IMR-90 (cell line): ENCODE results near the gene RALGPS2. TPM values are rescaled to one million over a fixed set of nuclear protein-coding genes. Genes with fewer than 3 reads are reported as not detected.

ENCODE experiments used
- ATAC-seq: fragments of 200-7000 bp; cut with Tn5 transposase; 2 replicates; pipeline ENCODE4 v1.9.1; 2020; ENCODE audit warnings: low read depth, mild to moderate bottlenecking, moderate library complexity
- BruUV-seq: library from RNA; stranded (reverse); fragments of 400-500 nt; replicated peaks from 2 replicates; lab custom pipeline; 2021; lab: Mats Ljungman, UMichigan
- CTCF ChIA-PET: fragments of 300-600 bp; formaldehyde crosslinking; extraction: SDS; loops from one replicate; lab custom pipeline; 2021; ENCODE audit warnings: antibody characterized with exemption; lab: Yijun Ruan, JAX
- POLR2A ChIA-PET: fragments of 300-600 bp; sonication (Branson Sonifier 250); formaldehyde crosslinking; loops from one replicate; lab custom pipeline; 2022; ENCODE audit warnings: antibody characterized with exemption; ENCODE audit not compliant: unreplicated experiment; lab: Charles Lee
- DNase-seq: peaks from one replicate; pipeline ENCODE4 v3.0.0; 2013
- H2AFZ ChIP-seq: replicated peaks from 2 replicates; pipeline ENCODE3; 2013; ENCODE audit warnings: low read length, mild to moderate bottlenecking; ENCODE audit not compliant: poor library complexity
- H2AK5ac ChIP-seq: 2 replicates; pipeline ENCODE4 v1.6.1; 2013; ENCODE audit warnings: low read depth, low read length, inconsistent platforms
- H2AK9ac ChIP-seq: replicated peaks from 2 replicates; pipeline ENCODE3; 2013; ENCODE audit warnings: mild to moderate bottlenecking, low read depth, low read length, moderate library complexity; ENCODE audit not compliant: poor library complexity
- H2BK120ac ChIP-seq: 2 replicates; pipeline ENCODE4 v1.6.1; 2013; ENCODE audit warnings: low read depth, low read length, inconsistent platforms
- H2BK15ac ChIP-seq: 3 replicates; pipeline ENCODE4 v1.6.1; 2013; ENCODE audit warnings: low read depth, low read length, inconsistent platforms
- H2BK20ac ChIP-seq: 2 replicates; pipeline ENCODE4 v1.6.1; 2013; ENCODE audit warnings: low read depth, mild to moderate bottlenecking, inconsistent platforms, low read length, moderate library complexity
- H2BK5ac ChIP-seq: 2 replicates; pipeline ENCODE4 v1.6.1; 2013; ENCODE audit warnings: mild to moderate bottlenecking, low read depth, low read length, inconsistent platforms; ENCODE audit not compliant: poor library complexity, severe bottlenecking
- H3K14ac ChIP-seq: replicated peaks from 2 replicates; pipeline ENCODE4 v1.6.1; 2013; ENCODE audit warnings: low read depth, low read length, inconsistent platforms
- H3K18ac ChIP-seq: 2 replicates; pipeline ENCODE4 v1.6.1; 2013; ENCODE audit warnings: low read depth, low read length, control low read depth
- H3K23ac ChIP-seq: 2 replicates; pipeline ENCODE4 v1.6.1; 2013; ENCODE audit warnings: low read depth, low read length, inconsistent platforms
- H3K27ac ChIP-seq: 2 replicates; pipeline ENCODE4 v1.5.1; 2013; ENCODE audit warnings: mild to moderate bottlenecking, control low read depth, low read length; ENCODE audit not compliant: insufficient read depth
- H3K27me3 ChIP-seq: 2 replicates; pipeline ENCODE4 v1.6.1; 2013; ENCODE audit warnings: low read length; ENCODE audit not compliant: control insufficient read depth, insufficient read depth
- H3K36me3 ChIP-seq: 2 replicates; pipeline ENCODE4 v1.6.1; 2013; ENCODE audit warnings: low read length, mixed read lengths; ENCODE audit not compliant: control insufficient read depth, insufficient read depth
- H3K4ac ChIP-seq: 2 replicates; pipeline ENCODE4 v1.6.1; 2013; ENCODE audit warnings: low read depth, low read length, inconsistent platforms
- H3K4me1 ChIP-seq: 2 replicates; pipeline ENCODE4 v1.6.1; 2013; ENCODE audit warnings: low read length, mixed read lengths; ENCODE audit not compliant: control insufficient read depth, insufficient read depth
- H3K4me2 ChIP-seq: 2 replicates; pipeline ENCODE4 v1.6.1; 2013; ENCODE audit warnings: low read depth, mild to moderate bottlenecking, control low read depth, low read length, moderate library complexity
- H3K4me3 ChIP-seq: 2 replicates; pipeline ENCODE4 v1.5.1; 2013; ENCODE audit warnings: low read depth, mild to moderate bottlenecking, control low read depth, low read length, moderate library complexity; ENCODE audit not compliant: insufficient read depth
- H3K56ac ChIP-seq: 2 replicates; pipeline ENCODE4 v1.6.1; 2013; ENCODE audit warnings: low read length, inconsistent platforms; ENCODE audit not compliant: insufficient read depth; ENCODE audit errors: extremely low read depth
- H3K79me1 ChIP-seq, 2 experiments: 2 replicates each; pipeline ENCODE4 v1.6.1; 2013; ENCODE audit warnings: low read length in 2 of 2, inconsistent platforms in 1 of 2, low read depth in 1 of 2
- H3K9ac ChIP-seq: 2 replicates; pipeline ENCODE4 v1.6.1; 2013; ENCODE audit warnings: low read depth, low read length, control low read depth
- H3K9me1 ChIP-seq: 2 replicates; pipeline ENCODE4 v1.6.1; 2013; ENCODE audit warnings: low read length, inconsistent platforms; ENCODE audit not compliant: insufficient read depth
- H3K9me3 ChIP-seq: 2 replicates; pipeline ENCODE4 v1.6.1; 2013; ENCODE audit warnings: low read length; ENCODE audit not compliant: control insufficient read depth, insufficient read depth
- H4K20me1 ChIP-seq: 2 replicates; pipeline ENCODE4 v1.6.1; 2013; ENCODE audit warnings: low read length, inconsistent platforms; ENCODE audit not compliant: insufficient read depth
- H4K5ac ChIP-seq: 2 replicates; pipeline ENCODE4 v1.6.1; 2013; ENCODE audit warnings: mild to moderate bottlenecking, low read depth, low read length, control low read depth
- H4K8ac ChIP-seq, 2 experiments: 2 replicates each; pipeline ENCODE4 v1.6.1; 2013; ENCODE audit warnings: low read depth in 2 of 2, low read length in 2 of 2, control low read depth in 1 of 2, inconsistent platforms in 1 of 2
- H4K91ac ChIP-seq: 2 replicates; pipeline ENCODE4 v1.6.1; 2013; ENCODE audit warnings: low read depth, low read length, inconsistent platforms; ENCODE audit not compliant: insufficient read depth
- BHLHE40 ChIP-seq: fragments of 150-350 bp; IDR thresholded peaks from 2 replicates; pipeline ENCODE4 v1.6.1; 2016; ENCODE audit warnings: mild to moderate bottlenecking, low read depth, low read length
- MAZ ChIP-seq: IDR thresholded peaks from 2 replicates; pipeline ENCODE4 v1.6.1; 2012; ENCODE audit warnings: low read depth, mild to moderate bottlenecking, low read length, improper control_type of control experiment, moderate library complexity, borderline replicate concordance
- MXI1 ChIP-seq: IDR thresholded peaks from 2 replicates; pipeline ENCODE4 v1.6.1; 2012; ENCODE audit warnings: low read depth, mild to moderate bottlenecking, low read length, moderate library complexity, borderline replicate concordance
- RAD21 ChIP-seq: IDR thresholded peaks from 2 replicates; pipeline ENCODE4 v1.6.1; 2012; ENCODE audit warnings: low read length, improper control_type of control experiment
- RFX5 ChIP-seq: IDR thresholded peaks from 2 replicates; pipeline ENCODE4 v1.8.0; 2012; ENCODE audit warnings: low read depth, mild to moderate bottlenecking, low read length, moderate library complexity
- WGBS, 2 experiments: methylation state at CpG; one replicate each; pipeline versions ENCODE4 v1.1.5 to v1.1.7; 2013; ENCODE audit warnings: missing lambda C conversion rate in 2 of 2; ENCODE audit not compliant: insufficient read length in 1 of 2; ENCODE audit errors: extremely low coverage in 2 of 2; 5-methylcytosine and 5-hydroxymethylcytosine counted together
- dilution Hi-C: fragments of 300-500 bp; cut with HindIII; formaldehyde crosslinking; loops from one replicate; pipeline ENCODE4 v1.14.3; 2018; ENCODE audit warnings: low sequenced_read_pairs; ENCODE audit not compliant: unreplicated experiment
- in situ Hi-C: fragments of 300-500 bp; cut with MboI; formaldehyde crosslinking; loops from 3 replicates; pipeline ENCODE4 v1.14.3; 2019; ENCODE audit warnings: low sequenced_read_pairs, inconsistent platforms, mixed read lengths
- intact Hi-C: fragments of 100-400 bp; cut with micrococcal nuclease; formaldehyde crosslinking; loops from 2 replicates; pipeline ENCODE4 v1.10.0; 2022
- polyA plus RNA-seq, 3 experiments: library from polyadenylated mRNA; depleted of rRNA; stranded (reverse); fragments of >200 nt; gene quantifications; 2 replicates each; pipeline ENCODE4 v1.2.3, GENCODE V29; 2012; ENCODE audit warnings: low replicate concordance in 1 of 3
- total RNA-seq: library from RNA; depleted of rRNA; stranded (reverse); fragments of >200 nt; gene quantifications from 2 replicates; pipeline ENCODE4 v1.2.3, GENCODE V29; 2012

RALGPS2 gene
- total and polyA plus RNA-seq, 2 of the 4 experiments (the other 2 are of a cell fraction), result 13.8 to 148 TPM

DNA sequence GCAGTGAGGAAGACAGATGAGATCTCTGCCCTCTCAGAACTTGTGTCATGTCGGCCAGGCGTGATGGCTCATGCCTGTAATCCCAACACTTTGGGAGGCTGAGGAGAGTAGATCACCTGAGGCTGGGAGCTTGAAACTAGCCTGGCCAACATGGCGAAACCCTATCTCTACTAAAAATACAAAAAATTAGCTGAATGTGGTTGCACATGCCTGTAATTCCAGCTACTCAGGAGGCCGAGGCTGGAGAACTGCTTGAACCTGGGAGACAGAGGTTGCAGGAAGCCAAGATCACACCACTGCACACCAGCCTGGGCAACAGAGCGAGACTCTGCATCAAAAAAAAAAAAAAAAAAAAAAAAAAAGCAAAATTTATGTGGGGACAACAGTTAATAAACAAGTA lies 40.9 kb upstream of the RALGPS2 start:
- H3K23ac ChIP-seq, result peak overlapping the region; percentile 73
- no peaks in the 10 kb centered on the region for H3K27me3 ChIP-seq
- intact Hi-C loops (loop anchor here (1.0 to 2.0 kb wide), 2 partner anchors 38 to 75 kb away; no protein-coding TSS in a partner anchor), in situ Hi-C loops (no loop called here), dilution Hi-C loops (no loop called here)
- peaks cover 15% of the 10 kb centered on the region for H3K4me1 ChIP-seq
- H3K36me3 ChIP-seq, result no peaks in the 10 kb centered on the region
- peak overlapping the region; percentile 82 for H4K91ac ChIP-seq
- H3K9me3 ChIP-seq, result no peaks in the 10 kb centered on the region
- ChIA-PET POLR2A (interaction anchor here (0.7 kb wide), 1 partner anchor 41 kb away, joined by 3 read pairs; the partner anchor contains the start of gene RALGPS2), CTCF (interaction anchor here (0.6 to 1.4 kb wide), 2 partner anchors 10 to 93 kb away, joined by 3 to 4 read pairs; no protein-coding TSS in a partner anchor)
- no peak for TF ChIP-seq RAD21
- TF ChIP-seq BHLHE40, result no peak
- TF ChIP-seq RFX5, result no peak
- no peak for TF ChIP-seq MAZ
- TF ChIP-seq MXI1, result no peak
- no peak overlapping the region for H2AK9ac ChIP-seq
- H2BK5ac ChIP-seq, result peak overlapping the region; percentile 69
- H4K8ac ChIP-seq, result peak overlapping the region; percentile 81 to 94
- H2AFZ ChIP-seq, result no peak overlapping the region
- peak overlapping the region; percentile 89 for H3K27ac ChIP-seq
- peak overlapping the region; percentile 93 for H3K4ac ChIP-seq
- H3K9ac ChIP-seq, result peak overlapping the region; percentile 46; the same call in 1 of the 2 replicates
- H4K20me1 ChIP-seq, result no peaks in the 10 kb centered on the region
- BruUV-seq, result no TSS peak
- peak overlapping the region; percentile 98 for H2AK5ac ChIP-seq
- DNase-seq (no peak), ATAC-seq (peak; percentile 5; the same call in 1 of the 2 replicates)
- H3K18ac ChIP-seq, result peak overlapping the region; percentile 96
- peaks cover 5% of the 10 kb centered on the region for H3K9me1 ChIP-seq
- H2BK15ac ChIP-seq, result peak overlapping the region; percentile 96; the same call in 2 of the 3 replicates
- H3K4me2 ChIP-seq, result 0 out of 2 replicates have a peak overlapping the region, but pooled peaks have one; percentile 25
- peak overlapping the region; percentile 16; the same call in 1 of the 2 replicates for H3K56ac ChIP-seq
- H3K14ac ChIP-seq, result peak overlapping the region; percentile 15
- no peak overlapping the region for H3K4me3 ChIP-seq
- no CpG with 5 or more reads among the region's 5 CpGs for WGBS, 2 experiments
- 0 out of 4 replicates have a peak, but pooled peaks cover 0 to 5% of the 10 kb centered on the region in 2 experiments for H3K79me1 ChIP-seq
- H2BK120ac ChIP-seq, result peak overlapping the region; percentile 90
- peak overlapping the region; percentile 97 for H4K5ac ChIP-seq
- H2BK20ac ChIP-seq, result peak overlapping the region; percentile 94
